ENCODE results near the gene KRTAP22-2.

GRCh38 chr21:30579346-30579745 lies 10.9 kb downstream of the KRTAP22-2 start:
- TF ChIP-seq ZNF580 (tag by site-specific recombination; IDR thresholded peaks at IDR 0.05), result no peak
- TF ChIP-seq, protein P1, sequence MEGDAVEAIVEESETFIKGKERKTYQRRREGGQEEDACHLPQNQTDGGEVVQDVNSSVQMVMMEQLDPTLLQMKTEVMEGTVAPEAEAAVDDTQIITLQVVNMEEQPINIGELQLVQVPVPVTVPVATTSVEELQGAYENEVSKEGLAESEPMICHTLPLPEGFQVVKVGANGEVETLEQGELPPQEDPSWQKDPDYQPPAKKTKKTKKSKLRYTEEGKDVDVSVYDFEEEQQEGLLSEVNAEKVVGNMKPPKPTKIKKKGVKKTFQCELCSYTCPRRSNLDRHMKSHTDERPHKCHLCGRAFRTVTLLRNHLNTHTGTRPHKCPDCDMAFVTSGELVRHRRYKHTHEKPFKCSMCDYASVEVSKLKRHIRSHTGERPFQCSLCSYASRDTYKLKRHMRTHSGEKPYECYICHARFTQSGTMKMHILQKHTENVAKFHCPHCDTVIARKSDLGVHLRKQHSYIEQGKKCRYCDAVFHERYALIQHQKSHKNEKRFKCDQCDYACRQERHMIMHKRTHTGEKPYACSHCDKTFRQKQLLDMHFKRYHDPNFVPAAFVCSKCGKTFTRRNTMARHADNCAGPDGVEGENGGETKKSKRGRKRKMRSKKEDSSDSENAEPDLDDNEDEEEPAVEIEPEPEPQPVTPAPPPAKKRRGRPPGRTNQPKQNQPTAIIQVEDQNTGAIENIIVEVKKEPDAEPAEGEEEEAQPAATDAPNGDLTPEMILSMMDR (tag by site-specific recombination; IDR thresholded peaks at IDR 0.05), result no peak
- no peak for TF ChIP-seq RBAK (tag by site-specific recombination; IDR thresholded peaks at IDR 0.05)
- no peak for TF ChIP-seq ZNF211 (tag by site-specific recombination; IDR thresholded peaks at IDR 0.05; ENCODE audit: low read depth)
- TF ChIP-seq, protein P2, sequence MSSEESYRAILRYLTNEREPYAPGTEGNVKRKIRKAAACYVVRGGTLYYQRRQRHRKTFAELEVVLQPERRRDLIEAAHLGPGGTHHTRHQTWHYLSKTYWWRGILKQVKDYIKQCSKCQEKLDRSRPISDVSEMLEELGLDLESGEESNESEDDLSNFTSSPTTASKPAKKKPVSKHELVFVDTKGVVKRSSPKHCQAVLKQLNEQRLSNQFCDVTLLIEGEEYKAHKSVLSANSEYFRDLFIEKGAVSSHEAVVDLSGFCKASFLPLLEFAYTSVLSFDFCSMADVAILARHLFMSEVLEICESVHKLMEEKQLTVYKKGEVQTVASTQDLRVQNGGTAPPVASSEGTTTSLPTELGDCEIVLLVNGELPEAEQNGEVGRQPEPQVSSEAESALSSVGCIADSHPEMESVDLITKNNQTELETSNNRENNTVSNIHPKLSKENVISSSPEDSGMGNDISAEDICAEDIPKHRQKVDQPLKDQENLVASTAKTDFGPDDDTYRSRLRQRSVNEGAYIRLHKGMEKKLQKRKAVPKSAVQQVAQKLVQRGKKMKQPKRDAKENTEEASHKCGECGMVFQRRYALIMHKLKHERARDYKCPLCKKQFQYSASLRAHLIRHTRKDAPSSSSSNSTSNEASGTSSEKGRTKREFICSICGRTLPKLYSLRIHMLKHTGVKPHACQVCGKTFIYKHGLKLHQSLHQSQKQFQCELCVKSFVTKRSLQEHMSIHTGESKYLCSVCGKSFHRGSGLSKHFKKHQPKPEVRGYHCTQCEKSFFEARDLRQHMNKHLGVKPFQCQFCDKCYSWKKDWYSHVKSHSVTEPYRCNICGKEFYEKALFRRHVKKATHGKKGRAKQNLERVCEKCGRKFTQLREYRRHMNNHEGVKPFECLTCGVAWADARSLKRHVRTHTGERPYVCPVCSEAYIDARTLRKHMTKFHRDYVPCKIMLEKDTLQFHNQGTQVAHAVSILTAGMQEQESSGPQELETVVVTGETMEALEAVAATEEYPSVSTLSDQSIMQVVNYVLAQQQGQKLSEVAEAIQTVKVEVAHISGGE (tag by site-specific recombination; conservative IDR thresholded peaks at IDR 0.05; ENCODE audit: low read depth), result no peak
- TF ChIP-seq ZNF324 (tag by site-specific recombination; IDR thresholded peaks at IDR 0.05), result no peak
- no peak for TF ChIP-seq YY1 (tag by site-specific recombination; IDR thresholded peaks at IDR 0.05)
- TF ChIP-seq KLF16 (tag by site-specific recombination; IDR thresholded peaks at IDR 0.05), result no peak
- TF ChIP-seq, protein P3, sequence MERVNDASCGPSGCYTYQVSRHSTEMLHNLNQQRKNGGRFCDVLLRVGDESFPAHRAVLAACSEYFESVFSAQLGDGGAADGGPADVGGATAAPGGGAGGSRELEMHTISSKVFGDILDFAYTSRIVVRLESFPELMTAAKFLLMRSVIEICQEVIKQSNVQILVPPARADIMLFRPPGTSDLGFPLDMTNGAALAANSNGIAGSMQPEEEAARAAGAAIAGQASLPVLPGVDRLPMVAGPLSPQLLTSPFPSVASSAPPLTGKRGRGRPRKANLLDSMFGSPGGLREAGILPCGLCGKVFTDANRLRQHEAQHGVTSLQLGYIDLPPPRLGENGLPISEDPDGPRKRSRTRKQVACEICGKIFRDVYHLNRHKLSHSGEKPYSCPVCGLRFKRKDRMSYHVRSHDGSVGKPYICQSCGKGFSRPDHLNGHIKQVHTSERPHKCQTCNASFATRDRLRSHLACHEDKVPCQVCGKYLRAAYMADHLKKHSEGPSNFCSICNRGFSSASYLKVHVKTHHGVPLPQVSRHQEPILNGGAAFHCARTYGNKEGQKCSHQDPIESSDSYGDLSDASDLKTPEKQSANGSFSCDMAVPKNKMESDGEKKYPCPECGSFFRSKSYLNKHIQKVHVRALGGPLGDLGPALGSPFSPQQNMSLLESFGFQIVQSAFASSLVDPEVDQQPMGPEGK (tag by site-specific recombination; IDR thresholded peaks at IDR 0.05), result no peak
- no peak for TF ChIP-seq ZNF510 (tag by site-specific recombination; IDR thresholded peaks at IDR 0.05; ENCODE audit: insufficient replicate concordance)
- TF ChIP-seq TCF7L2 (IDR thresholded peaks at IDR 0.05; ENCODE audit: borderline replicate concordance, low read depth, low read length), result no peak
- TF ChIP-seq ZNF521 (tag by site-specific recombination; IDR thresholded peaks at IDR 0.05), result no peak

Measured in HEK293 (cell line).